NCI-H2107 treated with DMSO at 0.1 percent for 48 hours (cell line): Measurements from ENCODE around the gene TBL1X.
A peak's percentile ranks its signal among the peaks of the same experiment; 100 is the strongest.

ENCODE experiments used
- DNase-seq: peaks from one replicate; lab custom pipeline; 2025; ENCODE audit not compliant: unreplicated experiment; lab: John Stamatoyannopoulos, UW

Gene TBL1X

GRCh38 chrX:9494771-9495170 lies 29.9 kb downstream of the TBL1X start:
- DNase-seq = no peak

GRCh38 chrX:9495496-9495895 lies 30.6 kb downstream of the TBL1X start:
- no peak for DNase-seq

GRCh38 chrX:9498236-9498635 lies 33.4 kb downstream of the TBL1X start:
- DNase-seq = no peak

- DNase-seq = no peak
These were observed 35.7 kb downstream of the TBL1X start for GRCh38 chrX:9500584-9500983.

- DNase-seq = no peak
These were observed 36.5 kb downstream of the TBL1X start for GRCh38 chrX:9501362-9501761.

- no peak for DNase-seq
These were observed 38.4 kb downstream of the TBL1X start for GRCh38 chrX:9503261-9503660.

GRCh38 chrX:9510366-9510765 lies 45.5 kb downstream of the TBL1X start:
- no peak for DNase-seq

GRCh38 chrX:9510980-9511379 lies 46.1 kb downstream of the TBL1X start:
- no peak for DNase-seq

- no peak for DNase-seq
These were observed 50.6 kb downstream of the TBL1X start for GRCh38 chrX:9515489-9515888.

- DNase-seq = no peak
These were observed 51.2 kb downstream of the TBL1X start for GRCh38 chrX:9515973-9516538.

GRCh38 chrX:9516635-9517034 lies 51.8 kb downstream of the TBL1X start:
- DNase-seq = no peak

- DNase-seq = no peak
These were observed 53.2 kb downstream of the TBL1X start for GRCh38 chrX:9518051-9518450.

- DNase-seq = no peak
These were observed 54.0 kb downstream of the TBL1X start for GRCh38 chrX:9518889-9519288.

- DNase-seq = no peak
These were observed 54.8 kb downstream of the TBL1X start for GRCh38 chrX:9519546-9520216.

- no peak for DNase-seq
These were observed 55.3 kb downstream of the TBL1X start for GRCh38 chrX:9520217-9520590.

- DNase-seq = no peak
These were observed 57.7 kb downstream of the TBL1X start for GRCh38 chrX:9522378-9523155.

- no peak for DNase-seq
These were observed 60.8 kb downstream of the TBL1X start for GRCh38 chrX:9525511-9526248.

- DNase-seq = no peak
These were observed 62.1 kb downstream of the TBL1X start for GRCh38 chrX:9526965-9527364.

GRCh38 chrX:9528498-9528897 lies 63.6 kb downstream of the TBL1X start:
- no peak for DNase-seq

GRCh38 chrX:9529223-9529622 lies 64.4 kb downstream of the TBL1X start:
- DNase-seq = no peak

- DNase-seq = peak; percentile 91
These were observed 66.0 kb downstream of the TBL1X start for GRCh38 chrX:9530848-9531274.

GRCh38 chrX:9532349-9532748 lies 67.5 kb downstream of the TBL1X start:
- DNase-seq = no peak
